Liver (tissue), 9 donors: ENCODE results near the gene FLNB. TPM values are rescaled to one million over a fixed set of nuclear protein-coding genes. Genes with fewer than 3 reads are reported as not detected.

Experiments
- DNase-seq: peaks from one replicate; pipeline ENCODE4 v3.0.0-alpha.2; 2017; ENCODE audit warnings: low spot score
- H3K27ac ChIP-seq, 2 donors: one replicate each; pipeline ENCODE4 v1.7.0; 2013; ENCODE audit warnings: inconsistent platforms in 2 of 2, low read length in 2 of 2, control low read depth in 1 of 2, low read depth in 1 of 2, mild to moderate bottlenecking in 1 of 2
- H3K27me3 ChIP-seq, 4 donors: one replicate each; pipeline versions ENCODE4 v1.6.1 to v1.7.0; 2013; ENCODE audit warnings: low read length in 3 of 4, inconsistent platforms in 1 of 4, mild to moderate bottlenecking in 1 of 4, moderate library complexity in 1 of 4; ENCODE audit not compliant: control insufficient read depth in 4 of 4, insufficient read depth in 4 of 4
- H3K36me3 ChIP-seq, 4 donors: one replicate each; pipeline versions ENCODE4 v1.6.1 to v1.7.0; 2013; ENCODE audit warnings: low read length in 3 of 4, mild to moderate bottlenecking in 3 of 4, low read depth in 1 of 4, moderate library complexity in 1 of 4; ENCODE audit not compliant: control insufficient read depth in 4 of 4, insufficient read depth in 3 of 4
- H3K4me1 ChIP-seq, 4 donors: one replicate each; pipeline versions ENCODE4 v1.6.1 to v1.7.0; 2013; ENCODE audit warnings: low read length in 3 of 4, mild to moderate bottlenecking in 3 of 4, moderate library complexity in 1 of 4; ENCODE audit not compliant: control insufficient read depth in 4 of 4, insufficient read depth in 4 of 4
- H3K4me3 ChIP-seq, 3 donors: one replicate each; pipeline versions ENCODE4 v1.6.1 to v1.7.0; 2013; ENCODE audit warnings: low read length in 3 of 3, control low read depth in 1 of 3, low read depth in 1 of 3, mild to moderate bottlenecking in 1 of 3
- H3K9ac ChIP-seq, 2 donors: one replicate each; pipeline ENCODE4 v1.7.0; 2013; ENCODE audit warnings: low read length in 2 of 2, mild to moderate bottlenecking in 2 of 2, moderate library complexity in 2 of 2, control low read depth in 1 of 2, low read depth in 1 of 2
- H3K9me3 ChIP-seq, 4 donors: one replicate each; pipeline versions ENCODE4 v1.6.1 to v1.7.0; 2013; ENCODE audit warnings: low read length in 3 of 4; ENCODE audit not compliant: control insufficient read depth in 4 of 4
- ATF3 ChIP-seq: IDR thresholded peaks from 2 replicates; pipeline ENCODE4 v1.6.1; 2016; ENCODE audit warnings: antibody characterized with exemption
- CTCF ChIP-seq: fragments of 150-350 bp; IDR thresholded peaks from 2 replicates; pipeline ENCODE4 v1.5.1; 2017; ENCODE audit warnings: improper control_type of control experiment, low read depth, low read length; ENCODE audit not compliant: missing input control
- EGR1 ChIP-seq, 2 donors: IDR thresholded peaks; 2 replicates each; pipeline ENCODE4 v1.6.1; 2016 to 2018; ENCODE audit warnings: antibody characterized with exemption in 2 of 2, low read depth in 2 of 2
- FOXA1 ChIP-seq: IDR thresholded peaks from 2 replicates; pipeline ENCODE4 v1.6.1; 2016; ENCODE audit warnings: antibody characterized with exemption
- FOXA2 ChIP-seq: IDR thresholded peaks from 2 replicates; pipeline ENCODE4 v1.6.1; 2016; ENCODE audit warnings: antibody characterized with exemption
- GABPA ChIP-seq, 2 donors: IDR thresholded peaks in 1 of 2; conservative IDR thresholded peaks in 1 of 2; 2 replicates each; pipeline ENCODE4 v1.6.1; 2016; ENCODE audit warnings: antibody characterized with exemption in 2 of 2, mild to moderate bottlenecking in 1 of 2, moderate library complexity in 1 of 2
- HNF4A ChIP-seq, 2 donors: conservative IDR thresholded peaks; 2 replicates each; pipeline ENCODE4 v1.6.1; 2016; ENCODE audit warnings: antibody characterized with exemption in 2 of 2, mild to moderate bottlenecking in 2 of 2
- JUND ChIP-seq, 2 donors: IDR thresholded peaks; 2 replicates each; pipeline ENCODE4 v1.6.1; 2016; ENCODE audit warnings: antibody characterized with exemption in 2 of 2
- MAX ChIP-seq: IDR thresholded peaks from 2 replicates; pipeline ENCODE4 v1.6.1; 2016; ENCODE audit warnings: antibody characterized with exemption
- NR2F2 ChIP-seq: IDR thresholded peaks from 2 replicates; pipeline ENCODE4 v1.6.1; 2016; ENCODE audit warnings: antibody characterized with exemption
- RAD21 ChIP-seq, 2 donors: IDR thresholded peaks; 2 replicates each; pipeline ENCODE4 v1.6.1; 2016; ENCODE audit warnings: antibody characterized with exemption in 2 of 2, mild to moderate bottlenecking in 2 of 2
- REST ChIP-seq: IDR thresholded peaks from 2 replicates; pipeline ENCODE4 v1.6.1; 2016; ENCODE audit warnings: antibody characterized with exemption, mild to moderate bottlenecking
- SP1 ChIP-seq: IDR thresholded peaks from 2 replicates; pipeline ENCODE4 v1.6.1; 2018; ENCODE audit warnings: antibody characterized with exemption, mild to moderate bottlenecking
- TAF1 ChIP-seq: conservative IDR thresholded peaks from 2 replicates; pipeline ENCODE4 v1.6.1; 2016; ENCODE audit warnings: antibody characterized with exemption, mild to moderate bottlenecking
- YY1 ChIP-seq: IDR thresholded peaks from 2 replicates; pipeline ENCODE4 v1.6.1; 2016; ENCODE audit warnings: antibody characterized with exemption, mild to moderate bottlenecking
- ZBTB33 ChIP-seq: IDR thresholded peaks from 2 replicates; pipeline ENCODE4 v1.6.1; 2016; ENCODE audit warnings: antibody characterized with exemption
- WGBS: extraction: QIAGEN DNeasy Blood & Tissue Kit; methylation state at CpG from one replicate; pipeline ENCODE4 v1.1.7; 2013; 5-methylcytosine and 5-hydroxymethylcytosine counted together
- polyA plus RNA-seq, 2 donors: library from polyadenylated mRNA; stranded (reverse) in 1 of 2; unstranded in 1 of 2; fragments of 200-250 nt in 1 of 2; fragments of >200 nt in 1 of 2; fragmentation: Nextera tagmentation in 1 of 2; extraction: Ambion mirVana in 1 of 2; gene quantifications; one replicate each; pipeline versions ENCODE4 v1.2.1 to v1.2.3, GENCODE V29; 2013 to 2015
- total RNA-seq, 2 donors: library from RNA; depleted of rRNA; stranded (reverse); fragments of >200 nt; gene quantifications; one replicate each; pipeline ENCODE4 v1.2.3, GENCODE V29; 2014
- donor health status: healthy.
- donor health status: healthy.
- donor health status: healthy.
- donor health status: healthy.
- donor health status: healthy.

The FLNB gene
- total and polyA plus RNA-seq, 4 donors = 22.9 to 124 (median 44.3) TPM

- no peak for TF ChIP-seq REST
- no peak for TF ChIP-seq MAX
- no peak for TF ChIP-seq HNF4A (conservative IDR thresholded peaks at IDR 0.05)
- TF ChIP-seq JUND (IDR thresholded peaks at IDR 0.05) = no peak
- TF ChIP-seq TAF1 = no peak
- no peak for TF ChIP-seq FOXA1
- no peak for TF ChIP-seq NR2F2
- no peak for TF ChIP-seq RAD21 (IDR thresholded peaks at IDR 0.05)
- no peak for TF ChIP-seq FOXA2
- no peak for TF ChIP-seq ATF3
Measured at GRCh38 chr3:58158442-58159153, 150.4 kb downstream of the FLNB start (continued).

- H3K9ac ChIP-seq = no peak overlapping the region
- H3K27ac ChIP-seq = peak overlapping the region in 1 of 2 donors; percentile 74
- DNase-seq = no peak
- TF ChIP-seq FOXA1 (no peak), EGR1 (IDR thresholded peaks at IDR 0.05; ENCODE audit: low read depth in 2 of 2) (no peak), GABPA (IDR thresholded peaks at IDR 0.05 in 1 of 2, conservative IDR thresholded peaks at IDR 0.05 in 1 of 2) (no peak), SP1 (no peak), CTCF (no peak), ZBTB33 (no peak), JUND (IDR thresholded peaks at IDR 0.05) (no peak), RAD21 (IDR thresholded peaks at IDR 0.05) (no peak), YY1 (no peak), NR2F2 (no peak)
- peaks cover 9 to 35% (median 29%) of the 10 kb centered on the region in 4 donors for H3K4me1 ChIP-seq
- peaks cover 10 to 38% (median 34%) of the 10 kb centered on the region in 4 donors for H3K36me3 ChIP-seq
- WGBS = 98% methylated on average over 1 of the region's 1 CpG
- H3K4me3 ChIP-seq = no peak overlapping the region
- H3K27me3 ChIP-seq = no peaks in the 10 kb centered on the region
- no peaks in the 10 kb centered on the region for H3K9me3 ChIP-seq
Measured at GRCh38 chr3:58160399-58160798, 152.2 kb downstream of the FLNB start.
